Peyer's patch (tissue), 4 donors: ENCODE data around the gene DCN. TPM values are rescaled to one million over a fixed set of nuclear protein-coding genes. Genes with fewer than 3 reads are reported as not detected.
A peak's percentile ranks its signal among the peaks of the same experiment; 100 is the strongest.

Experiments
- DNase-seq, 3 donors: peaks; one replicate each; pipeline ENCODE4 v3.0.0-alpha.2; 2017 to 2019
- H3K27ac ChIP-seq, 4 donors: fragments of 200-600 bp; sonication (generic); one replicate each; pipeline ENCODE4 v1.5.1; 2016 to 2019
- H3K27me3 ChIP-seq, 2 donors: fragments of 200-600 bp; sonication (generic); one replicate each; pipeline ENCODE4 v1.5.1; 2019
- H3K36me3 ChIP-seq, 3 donors: fragments of 200-600 bp; sonication (generic); one replicate each; pipeline ENCODE4 v1.5.1; 2016 to 2019
- H3K4me1 ChIP-seq, 4 donors: fragments of 200-600 bp; sonication (generic); one replicate each; pipeline ENCODE4 v1.5.1; 2016 to 2019
- H3K4me3 ChIP-seq, 4 donors: fragments of 200-600 bp; sonication (generic); 1 replicate in 3 of 4; 2 replicates in 1 of 4; pipeline ENCODE4 v1.5.1; 2016 to 2019; ENCODE audit warnings: mild to moderate bottlenecking in 1 of 4
- H3K9me3 ChIP-seq, 4 donors: fragments of 200-600 bp; sonication (generic); one replicate each; pipeline ENCODE4 v1.5.1; 2016 to 2019; ENCODE audit warnings: mild to moderate bottlenecking in 1 of 4
- CTCF ChIP-seq, 6 experiments: fragments of 450-650 bp in 4 of 6; fragments of 200-600 bp in 2 of 6; sonication (generic) in 1 of 6; IDR thresholded peaks; one replicate each; pipeline ENCODE4 v1.5.1; 2017 to 2019; ENCODE audit warnings: antibody characterized with exemption in 6 of 6, mild to moderate bottlenecking in 3 of 6, moderate library complexity in 1 of 6
- POLR2A ChIP-seq, 2 donors: fragments of 450-650 bp; IDR thresholded peaks; one replicate each; pipeline ENCODE4 v1.5.1; 2017; ENCODE audit warnings: antibody characterized with exemption in 2 of 2, mild to moderate bottlenecking in 2 of 2, moderate library complexity in 2 of 2
- total RNA-seq, 4 donors: library from RNA; depleted of rRNA; stranded (reverse); fragments of >200 nt; gene quantifications; one replicate each; pipeline ENCODE4 v1.1.0, GENCODE V29; 2016

DCN gene
- total RNA-seq, 4 donors from 2014 or later: 142 to 543 (median 309) TPM

DNA sequence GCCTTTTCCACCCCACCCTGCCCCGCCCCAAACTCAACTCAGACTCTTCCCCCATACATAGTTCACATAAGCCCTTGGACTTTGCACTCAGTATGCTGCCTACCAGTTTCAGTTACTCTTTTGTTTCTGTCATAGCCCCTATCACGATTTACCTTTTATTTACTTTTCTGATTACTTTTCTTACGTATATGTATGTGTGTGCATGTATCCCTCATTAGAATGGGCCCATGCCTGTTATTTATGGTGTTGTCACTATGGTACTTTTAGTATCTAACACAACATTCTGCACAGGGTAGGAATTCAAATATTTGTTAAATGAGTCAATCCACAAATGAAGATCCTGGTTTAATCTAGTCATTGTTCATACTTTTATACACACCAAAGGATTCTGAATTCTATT lies 54.9 kb downstream of the DCN start:
- H3K4me1 ChIP-seq: no peaks in the 10 kb centered on the region
- no peak overlapping the region for H3K4me3 ChIP-seq
- H3K27ac ChIP-seq: peak overlapping the region in 1 of 4 donors; percentile 9
- no peaks in the 10 kb centered on the region for H3K36me3 ChIP-seq
- DNase-seq: no peak
- H3K27me3 ChIP-seq: no peaks in the 10 kb centered on the region
- H3K9me3 ChIP-seq: no peaks in the 10 kb centered on the region
- no peak for TF ChIP-seq CTCF (IDR thresholded peaks at IDR 0.05)
- TF ChIP-seq POLR2A (IDR thresholded peaks at IDR 0.05): no peak

GRCh38 chr12:91127306-91127705 lies 55.3 kb downstream of the DCN start:
- H3K9me3 ChIP-seq: no peaks in the 10 kb centered on the region
- no peaks in the 10 kb centered on the region for H3K36me3 ChIP-seq
- no peak for DNase-seq
- no peaks in the 10 kb centered on the region for H3K4me1 ChIP-seq
- no peak overlapping the region for H3K4me3 ChIP-seq
- H3K27me3 ChIP-seq: no peaks in the 10 kb centered on the region
- TF ChIP-seq POLR2A (IDR thresholded peaks at IDR 0.05): no peak
- TF ChIP-seq CTCF (IDR thresholded peaks at IDR 0.05): no peak
- H3K27ac ChIP-seq: peak overlapping the region in 1 of 4 donors; percentile 9

- Histone ChIP-seq H3K4me3 (no peak overlapping the region), H3K9me3 (no peaks in the 10 kb centered on the region), H3K4me1 (no peaks in the 10 kb centered on the region), H3K36me3 (no peaks in the 10 kb centered on the region), H3K27me3 (no peaks in the 10 kb centered on the region), H3K27ac (no peak overlapping the region)
- no peak for TF ChIP-seq CTCF (IDR thresholded peaks at IDR 0.05)
- no peak for TF ChIP-seq POLR2A (IDR thresholded peaks at IDR 0.05)
- DNase-seq: no peak
Observed at GRCh38 chr12:91126516-91126915, 56.1 kb downstream of the DCN start.

GRCh38 chr12:91123236-91123916 lies 59.2 kb downstream of the DCN start:
- Histone ChIP-seq H3K4me1 (no peaks in the 10 kb centered on the region), H3K4me3 (no peak overlapping the region), H3K27me3 (no peaks in the 10 kb centered on the region), H3K27ac (no peak overlapping the region), H3K9me3 (no peaks in the 10 kb centered on the region), H3K36me3 (no peaks in the 10 kb centered on the region)
- no peak for DNase-seq
- TF ChIP-seq CTCF (IDR thresholded peaks at IDR 0.05): no peak
- TF ChIP-seq POLR2A (IDR thresholded peaks at IDR 0.05): no peak

DNA sequence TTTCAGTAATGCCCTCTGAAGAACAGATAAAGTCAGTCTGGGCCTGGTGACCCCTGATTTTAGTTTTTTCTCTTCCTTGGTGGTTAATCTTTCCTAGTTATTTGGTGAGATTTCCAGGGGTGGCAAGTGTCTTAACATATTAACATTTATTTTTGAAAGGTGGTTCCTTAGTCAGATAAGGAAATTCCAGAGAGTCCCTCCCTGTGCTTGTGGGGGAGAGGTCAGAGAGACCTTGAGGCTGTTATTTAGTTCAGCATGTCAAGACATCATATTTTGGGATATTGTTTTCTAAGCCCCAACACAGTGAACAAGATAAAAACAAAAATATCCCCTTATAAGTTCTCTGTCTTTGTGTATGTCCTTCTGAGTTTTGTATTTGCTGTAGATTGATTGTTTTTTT lies 61.8 kb downstream of the DCN start:
- no peaks in the 10 kb centered on the region for H3K9me3 ChIP-seq
- no peak overlapping the region for H3K4me3 ChIP-seq
- H3K27ac ChIP-seq: no peak overlapping the region
- H3K4me1 ChIP-seq: no peaks in the 10 kb centered on the region
- DNase-seq: no peak
- no peaks in the 10 kb centered on the region for H3K27me3 ChIP-seq
- TF ChIP-seq CTCF (IDR thresholded peaks at IDR 0.05) (no peak), POLR2A (IDR thresholded peaks at IDR 0.05) (no peak)
- H3K36me3 ChIP-seq: no peaks in the 10 kb centered on the region

GRCh38 chr12:91119089-91119488 lies 63.5 kb downstream of the DCN start:
- DNase-seq: no peak
- no peaks in the 10 kb centered on the region for H3K27me3 ChIP-seq
- H3K36me3 ChIP-seq: no peaks in the 10 kb centered on the region
- no peaks in the 10 kb centered on the region for H3K4me1 ChIP-seq
- H3K27ac ChIP-seq: no peak overlapping the region
- TF ChIP-seq POLR2A (IDR thresholded peaks at IDR 0.05) (no peak), CTCF (IDR thresholded peaks at IDR 0.05) (no peak)
- H3K9me3 ChIP-seq: no peaks in the 10 kb centered on the region
- no peak overlapping the region for H3K4me3 ChIP-seq
